ENCODE results near the gene MYO9B.

DNA sequence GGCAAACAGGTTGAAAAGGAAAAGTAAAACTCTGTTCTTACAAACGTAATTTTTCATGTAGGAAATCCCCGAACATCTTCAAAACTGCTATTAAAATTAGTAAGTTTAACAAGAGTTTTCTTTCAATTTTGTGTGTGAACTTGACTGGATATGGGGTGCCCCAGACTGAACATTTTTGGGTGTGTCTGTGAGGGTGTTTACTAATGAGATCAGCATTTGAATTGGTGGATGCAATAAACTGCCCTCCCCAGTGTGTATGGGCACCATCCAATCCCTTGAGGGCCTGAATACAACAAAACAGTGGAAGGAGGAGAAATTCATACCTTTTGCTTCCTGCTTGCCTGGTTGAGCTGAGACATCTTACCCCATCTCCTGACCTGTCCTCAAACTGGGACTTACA, 12.1 kb upstream of the MYO9B start:
- TF ChIP-seq CTCF (IDR thresholded peaks at IDR 0.05) (no peak), POLR2A (IDR thresholded peaks at IDR 0.05) (no peak)

All from heart left ventricle (tissue), 13 donors.